B cell (primary cell): Measurements from ENCODE around the gene BTRC. TPM values are rescaled to one million over a fixed set of nuclear protein-coding genes. Genes with fewer than 3 reads are reported as not detected.

Experiments
- ATAC-seq: fragments of 200-7000 bp; cut with Tn5 transposase; one replicate; pipeline ENCODE4 v1.10.0; 2021; ENCODE audit warnings: low read depth, mild to moderate bottlenecking, moderate number of reproducible peaks, moderate library complexity
- CTCF ChIA-PET: fragments of 350-600 bp; sonication (Branson Sonifier 250); formaldehyde crosslinking; loops from one replicate; lab custom pipeline; 2021; ENCODE audit warnings: antibody characterized with exemption, inconsistent platforms; lab: Charles Lee
- POLR2A ChIA-PET: fragments of 350-600 bp; sonication (Branson Sonifier 250); formaldehyde crosslinking; loops from one replicate; lab custom pipeline; 2021; ENCODE audit warnings: antibody characterized with exemption; lab: Charles Lee
- DNase-seq: peaks from one replicate; pipeline ENCODE4 v3.0.0; 2013
- H2AFZ ChIP-seq: 2 replicates; pipeline ENCODE4 v1.6.1; 2012; ENCODE audit warnings: mild to moderate bottlenecking, low read depth, low read length; ENCODE audit not compliant: insufficient read depth, poor library complexity, severe bottlenecking
- H3K27ac ChIP-seq, 2 donors: 1 replicate in 1 of 2; 2 replicates in 1 of 2; pipeline ENCODE4 v1.5.1; 2012 to 2013; ENCODE audit warnings: low read length in 2 of 2, mild to moderate bottlenecking in 2 of 2, moderate library complexity in 1 of 2
- H3K27me3 ChIP-seq, 4 experiments: fragments of 200-600 bp in 1 of 4; sonication (generic) in 1 of 4; replicated peaks in 1 of 4; 1 replicate in 2 of 4; 2 replicates in 2 of 4; pipeline versions ENCODE4 v1.6.1 to v1.7.0; 2013 to 2016; ENCODE audit warnings: low read length in 3 of 4, mild to moderate bottlenecking in 2 of 4, mixed read lengths in 1 of 4, moderate library complexity in 1 of 4; ENCODE audit not compliant: insufficient read depth in 4 of 4, control insufficient read depth in 3 of 4; ENCODE audit errors: control extremely low read depth in 1 of 4
- H3K36me3 ChIP-seq, 2 experiments: replicated peaks in 1 of 2; 1 replicate in 1 of 2; 2 replicates in 1 of 2; pipeline versions ENCODE4 v1.6.1 to v1.7.1; 2013; ENCODE audit warnings: low read length in 1 of 2; ENCODE audit not compliant: insufficient read depth in 2 of 2, control insufficient read depth in 1 of 2; ENCODE audit errors: control extremely low read depth in 1 of 2, extremely low read depth in 1 of 2
- H3K4me1 ChIP-seq, 2 donors: fragments of 200-600 bp in 1 of 2; sonication (generic) in 1 of 2; 1 replicate in 1 of 2; 2 replicates in 1 of 2; pipeline versions ENCODE4 v1.5.1 to v1.6.1; 2013 to 2017; ENCODE audit warnings: low read length in 2 of 2; ENCODE audit not compliant: control insufficient read depth in 2 of 2, insufficient read depth in 2 of 2
- H3K4me2 ChIP-seq: replicated peaks from 2 replicates; pipeline ENCODE3; 2012; ENCODE audit warnings: mild to moderate bottlenecking, low read depth, low read length; ENCODE audit not compliant: poor library complexity, severe bottlenecking
- H3K4me3 ChIP-seq, 5 experiments: fragments of 200-600 bp in 1 of 5; sonication (generic) in 1 of 5; 1 replicate in 3 of 5; 2 replicates in 2 of 5; pipeline versions ENCODE4 v1.5.1 to v1.7.0; 2011 to 2016; ENCODE audit warnings: low read length in 4 of 5, mild to moderate bottlenecking in 4 of 5, low read depth in 2 of 5, control low read depth in 1 of 5, moderate library complexity in 1 of 5; ENCODE audit not compliant: insufficient read depth in 1 of 5; ENCODE audit errors: control extremely low read depth in 1 of 5, extremely low read depth in 1 of 5
- H3K79me2 ChIP-seq: fragments of 200-600 bp; sonication (generic); one replicate; pipeline ENCODE4 v1.6.0; 2016; ENCODE audit warnings: low read length; ENCODE audit not compliant: control insufficient read depth, insufficient read depth
- H3K9ac ChIP-seq: fragments of 200-600 bp; sonication (generic); 2 replicates; pipeline ENCODE4 v1.6.1; 2017; ENCODE audit warnings: mild to moderate bottlenecking, low read length, moderate library complexity
- H3K9me3 ChIP-seq, 3 donors: one replicate each; pipeline versions ENCODE4 v1.6.1 to v1.7.1; 2013; ENCODE audit warnings: low read length in 2 of 3; ENCODE audit not compliant: control insufficient read depth in 2 of 3, insufficient read depth in 1 of 3; ENCODE audit errors: control extremely low read depth in 1 of 3
- H4K20me1 ChIP-seq: 2 replicates; pipeline ENCODE4 v1.6.0; 2012; ENCODE audit warnings: mild to moderate bottlenecking, low read length; ENCODE audit not compliant: insufficient read depth, control insufficient read depth, poor library complexity, severe bottlenecking
- H3K27ac Mint-ChIP-seq: one replicate; pipeline ENCODE4 v1.8.0; 2021; ENCODE audit warnings: mixed read lengths
- H3K27me3 Mint-ChIP-seq: one replicate; pipeline ENCODE4 v1.8.0; 2021; ENCODE audit warnings: mixed read lengths
- H3K4me1 Mint-ChIP-seq: one replicate; pipeline ENCODE4 v1.8.0; 2021; ENCODE audit warnings: mixed read lengths
- H3K4me3 Mint-ChIP-seq: one replicate; pipeline ENCODE4 v1.8.0; 2021; ENCODE audit warnings: mixed read lengths
- H3K9me3 Mint-ChIP-seq: one replicate; pipeline ENCODE4 v1.8.0; 2022; ENCODE audit warnings: mixed read lengths; ENCODE audit not compliant: insufficient read depth
- CTCF ChIP-seq: fragments of 200-600 bp; IDR thresholded peaks from one replicate; pipeline ENCODE4 v1.8.0; 2022; ENCODE audit warnings: antibody characterized with exemption, mild to moderate bottlenecking
- EZH2 ChIP-seq: IDR thresholded peaks from 2 replicates; pipeline ENCODE4 v1.6.1; 2012; ENCODE audit warnings: borderline replicate concordance, low read depth, mild to moderate bottlenecking, moderate library complexity, low read length; ENCODE audit not compliant: insufficient read depth, poor library complexity, severe bottlenecking
- WGBS: methylation state at CpG from one replicate; pipeline ENCODE4 v1.1.5; 2013; ENCODE audit warnings: missing lambda C conversion rate; ENCODE audit not compliant: insufficient coverage; 5-methylcytosine and 5-hydroxymethylcytosine counted together
- intact Hi-C: fragments of 100-400 bp; cut with micrococcal nuclease; formaldehyde crosslinking; loops from one replicate; pipeline ENCODE4 v1.10.0; 2022
- polyA plus RNA-seq: library from polyadenylated mRNA; depleted of rRNA; stranded (reverse); fragments of >200 nt; gene quantifications from 2 replicates; pipeline ENCODE4 v1.2.3, GENCODE V29; 2012
- total RNA-seq, 2 donors: library from RNA; stranded (reverse); fragments of 120-200 nt in 1 of 2; gene quantifications; 1 replicate in 1 of 2; 2 replicates in 1 of 2; pipeline versions ENCODE4 v1.2.3 to v1.2.4, GENCODE V29; 2013 to 2022

The BTRC gene
- total and polyA plus RNA-seq, 2 donors (not counting 1 experiment from before 2014, with no cell fraction given), result 4.3 to 21.9 TPM

- no peak overlapping the region for H3K27ac ChIP-seq
- H3K9ac ChIP-seq, result no peak overlapping the region
- POLR2A ChIA-PET, result no interaction called here
- H3K4me3 Mint-ChIP-seq, result no peak overlapping the region
- H3K27me3 ChIP-seq, result no peaks in the 10 kb centered on the region
- H3K9me3 ChIP-seq, result no peaks in the 10 kb centered on the region
- no peaks in the 10 kb centered on the region for H3K79me2 ChIP-seq
- no peaks in the 10 kb centered on the region for H3K36me3 ChIP-seq
- no peak overlapping the region for H3K4me2 ChIP-seq
- H3K4me1 ChIP-seq, result no peaks in the 10 kb centered on the region
- H3K4me3 ChIP-seq, result no peak overlapping the region
- H3K27ac Mint-ChIP-seq, result no peak overlapping the region
- no peak overlapping the region for H2AFZ ChIP-seq
- ATAC-seq (no peak), DNase-seq (no peak)
- H3K9me3 Mint-ChIP-seq, result no peaks in the 10 kb centered on the region
- H3K4me1 Mint-ChIP-seq, result no peaks in the 10 kb centered on the region
- intact Hi-C loops, result no loop called here
- 100% methylated on average over 1 of the region's 3 CpGs for WGBS
- H3K27me3 Mint-ChIP-seq, result no peaks in the 10 kb centered on the region
- CTCF ChIA-PET, result interaction anchor here (0.5 to 1.6 kb wide), 2 partner anchors 21 to 1462 kb away, joined by 3 to 6 read pairs; no protein-coding TSS in a partner anchor
- peaks cover 6% of the 10 kb centered on the region for H4K20me1 ChIP-seq
- TF ChIP-seq CTCF, result no peak
- TF ChIP-seq EZH2, result no peak
Measured at GRCh38 chr10:101487399-101487798, 133.4 kb downstream of the BTRC start.

GRCh38 chr10:101489355-101489754 is 135.4 kb downstream of the BTRC start:
- ChIA-PET CTCF (interaction anchor here (1.0 kb wide), 1 partner anchor 48 kb away, joined by 4 read pairs; no protein-coding TSS in a partner anchor), POLR2A (no interaction called here)
- Mint-ChIP-seq H3K27me3 (no peaks in the 10 kb centered on the region), H3K27ac (no peak overlapping the region), H3K4me3 (no peak overlapping the region), H3K4me1 (no peaks in the 10 kb centered on the region), H3K9me3 (no peaks in the 10 kb centered on the region)
- Histone ChIP-seq H3K9me3 (no peaks in the 10 kb centered on the region), H4K20me1 (peaks cover 6% of the 10 kb centered on the region), H2AFZ (no peak overlapping the region), H3K27ac (no peak overlapping the region), H3K36me3 (no peaks in the 10 kb centered on the region), H3K79me2 (no peaks in the 10 kb centered on the region), H3K9ac (no peak overlapping the region), H3K4me2 (no peak overlapping the region), H3K4me3 (no peak overlapping the region), H3K27me3 (no peaks in the 10 kb centered on the region), H3K4me1 (no peaks in the 10 kb centered on the region)
- DNase-seq (no peak), ATAC-seq (no peak)
- TF ChIP-seq CTCF (no peak), EZH2 (no peak)
- intact Hi-C loops, result no loop called here
- no CpG with 5 or more reads among the region's 3 CpGs for WGBS
